BLaER1 (cell line): ENCODE data around the gene ZNF491.
"Not testable (repeated sequence)": the region's sequence is repeated elsewhere in the genome, so short reads cannot be mapped to it uniquely, and the experiment has no call there.

Experiments used
- H3K27ac ChIP-seq: shearing (Covaris generic); formaldehyde crosslinking; 2 replicates; pipeline ENCODE4 v1.8.1; 2022
- H3K27me3 ChIP-seq: shearing (Covaris generic); formaldehyde crosslinking; 2 replicates; pipeline ENCODE4 v1.8.1; 2022
- H3K36me3 ChIP-seq: shearing (Covaris generic); formaldehyde crosslinking; 2 replicates; pipeline ENCODE4 v1.8.1; 2022
- H3K4me1 ChIP-seq: shearing (Covaris generic); formaldehyde crosslinking; 2 replicates; pipeline ENCODE4 v1.8.1; 2022
- H3K4me2 ChIP-seq: shearing (Covaris generic); formaldehyde crosslinking; 2 replicates; pipeline ENCODE4 v1.8.1; 2022
- H3K4me3 ChIP-seq: shearing (Covaris generic); formaldehyde crosslinking; 2 replicates; pipeline ENCODE4 v1.8.1; 2022
- H3K9ac ChIP-seq: shearing (Covaris generic); formaldehyde crosslinking; 2 replicates; pipeline ENCODE4 v1.8.1; 2022
- H3K9me3 ChIP-seq: shearing (Covaris generic); formaldehyde crosslinking; 2 replicates; pipeline ENCODE4 v1.8.1; 2022
- H4K20me1 ChIP-seq: shearing (Covaris generic); formaldehyde crosslinking; 2 replicates; pipeline ENCODE4 v1.8.1; 2022
- Cebpa-rat ChIP-seq: shearing (Covaris generic); IDR thresholded peaks from 2 replicates; pipeline ENCODE4 v1.8.1; 2022

ZNF491 gene

DNA sequence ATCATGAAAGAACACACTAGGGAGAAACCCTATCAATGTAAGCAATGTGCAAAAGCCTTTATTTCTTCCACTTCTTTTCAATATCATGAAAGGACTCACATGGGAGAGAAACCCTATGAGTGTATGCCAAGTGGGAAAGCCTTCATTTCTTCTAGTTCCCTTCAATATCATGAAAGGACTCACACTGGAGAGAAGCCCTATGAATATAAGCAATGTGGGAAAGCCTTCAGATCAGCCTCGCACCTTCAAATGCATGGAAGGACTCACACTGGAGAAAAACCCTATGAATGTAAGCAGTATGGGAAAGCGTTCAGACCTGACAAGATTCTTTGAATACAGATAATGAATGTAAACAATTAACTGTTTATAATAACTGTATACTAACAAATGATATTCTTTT lies 35.2 kb downstream of the ZNF491 start:
- Histone ChIP-seq H3K9ac (no peak overlapping the region), H3K4me3 (no peak overlapping the region), H4K20me1 (no peaks in the 10 kb centered on the region), H3K9me3 (peaks cover 91% of the 10 kb centered on the region), H3K27ac (no peak overlapping the region), H3K27me3 (no peaks in the 10 kb centered on the region), H3K4me2 (no peak overlapping the region), H3K4me1 (no peaks in the 10 kb centered on the region), H3K36me3 (peaks cover 79% of the 10 kb centered on the region)
- no peak for TF ChIP-seq Cebpa-rat

DNA sequence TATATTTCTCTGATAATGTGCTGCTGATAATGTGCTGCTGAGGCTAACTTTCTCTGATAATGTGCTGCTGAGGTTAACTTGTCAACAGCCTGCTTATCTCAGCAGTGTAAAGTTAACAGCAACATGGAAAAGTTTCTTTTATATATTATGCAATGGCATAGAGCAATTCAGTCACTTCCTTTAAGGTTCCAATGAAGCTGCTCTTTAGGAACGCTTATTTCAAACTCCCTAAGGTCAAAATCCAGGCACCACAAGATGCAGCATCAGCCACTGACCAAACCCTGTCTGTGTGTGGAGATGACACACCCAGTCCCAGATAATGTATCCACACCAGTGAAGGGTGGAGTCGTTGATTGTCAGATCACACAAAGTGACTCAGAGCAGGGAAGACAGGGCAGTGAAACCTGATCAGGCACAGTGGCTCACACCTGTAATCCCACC lies 37.3 kb downstream of the ZNF491 start:
- H3K4me1 ChIP-seq, H3K27me3 ChIP-seq, H3K27ac ChIP-seq, H3K9ac ChIP-seq, H4K20me1 ChIP-seq, H3K4me2 ChIP-seq, H3K4me3 ChIP-seq: not testable (repeated sequence)
- Histone ChIP-seq H3K9me3 (peaks cover 73% of the 10 kb centered on the region), H3K36me3 (peaks cover 58% of the 10 kb centered on the region)

DNA sequence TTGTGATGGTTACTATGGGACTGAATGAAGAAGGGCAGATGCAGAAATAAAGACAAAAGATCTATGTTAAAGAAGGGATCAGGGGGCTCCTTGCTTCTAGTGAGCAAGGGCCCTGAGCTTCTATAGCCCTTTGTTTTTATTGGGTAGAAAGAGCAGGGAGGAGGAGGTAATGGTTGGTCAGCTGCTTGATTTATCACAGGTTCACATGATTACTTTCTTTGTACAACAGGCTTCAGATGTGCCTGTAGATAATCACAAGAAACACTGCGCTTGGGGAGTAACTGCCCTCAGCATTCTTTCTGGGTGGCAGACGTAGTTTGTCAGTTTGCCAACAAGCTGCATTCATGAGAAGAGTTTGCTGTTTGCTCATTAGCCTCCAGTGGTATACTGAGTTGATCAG lies 45.4 kb downstream of the ZNF491 start:
- H3K4me1 ChIP-seq = peaks cover 10% of the 10 kb centered on the region
- no peak overlapping the region for H3K4me2 ChIP-seq
- H3K36me3 ChIP-seq = no peaks in the 10 kb centered on the region
- no peak overlapping the region for H3K27ac ChIP-seq
- no peak overlapping the region for H3K4me3 ChIP-seq
- H3K9ac ChIP-seq = no peak overlapping the region
- peaks cover 7% of the 10 kb centered on the region; the same call in 1 of the 2 replicates for H3K9me3 ChIP-seq
- H3K27me3 ChIP-seq = no peaks in the 10 kb centered on the region
- no peak for TF ChIP-seq Cebpa-rat
- H4K20me1 ChIP-seq = no peaks in the 10 kb centered on the region; the same call in 1 of the 2 replicates

DNA sequence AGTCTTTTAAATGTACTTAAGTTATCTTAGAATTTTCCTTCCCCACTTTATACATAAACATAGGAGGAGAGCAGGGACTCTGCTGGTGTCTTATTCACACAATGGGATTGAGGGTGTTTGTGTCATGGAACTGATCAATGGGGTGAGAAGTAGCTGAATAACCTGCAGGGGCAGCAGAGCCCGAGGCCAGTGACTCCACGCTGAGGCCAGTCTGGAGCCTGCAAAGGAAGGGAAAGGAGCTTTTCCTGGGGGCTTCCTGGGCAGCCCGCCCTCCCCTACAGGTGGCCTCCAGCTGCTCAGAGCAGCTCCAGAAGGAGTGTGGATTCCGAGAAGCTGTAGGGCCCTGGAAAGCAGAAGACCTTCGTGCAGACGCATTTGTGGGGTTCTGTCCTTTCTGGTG lies 49.3 kb downstream of the ZNF491 start:
- not testable (repeated sequence) for H3K4me3 ChIP-seq, H3K9ac ChIP-seq, H3K27ac ChIP-seq, H3K27me3 ChIP-seq
- Histone ChIP-seq H3K4me2 (peak overlapping the region; percentile 91; the same call in 1 of the 2 replicates), H3K9me3 (peaks cover 22% of the 10 kb centered on the region), H3K36me3 (peaks cover 24% of the 10 kb centered on the region), H3K4me1 (peaks cover 26% of the 10 kb centered on the region), H4K20me1 (peaks cover 23% of the 10 kb centered on the region)

DNA sequence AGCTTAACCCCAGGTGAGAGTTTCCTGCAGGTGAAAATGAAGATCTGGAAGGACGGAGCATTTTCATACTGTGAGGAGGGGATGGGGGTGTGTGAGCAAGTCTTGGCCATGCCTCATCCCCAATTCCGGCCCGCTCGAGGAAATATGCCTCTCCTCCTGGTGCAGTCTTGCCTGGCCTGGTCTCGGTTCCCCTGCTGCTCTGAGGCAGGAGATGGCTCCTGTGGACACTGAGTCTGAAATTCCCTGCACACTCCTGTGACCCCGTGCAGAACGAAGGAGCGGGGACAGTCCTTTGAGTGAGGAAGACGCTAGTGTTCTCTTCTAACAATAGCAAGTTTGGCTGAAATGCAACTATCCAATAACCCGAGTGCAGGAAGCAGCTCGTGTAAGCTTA lies 49.9 kb downstream of the ZNF491 start:
- H4K20me1 ChIP-seq = peaks cover 23% of the 10 kb centered on the region
- peak overlapping the region; percentile 81 for H3K4me3 ChIP-seq
- peaks cover 26% of the 10 kb centered on the region for H3K4me1 ChIP-seq
- TF ChIP-seq Cebpa-rat = no peak
- no peak overlapping the region for H3K27ac ChIP-seq
- H3K4me2 ChIP-seq = peak overlapping the region; percentile 91
- no peak overlapping the region for H3K9ac ChIP-seq
- no peaks in the 10 kb centered on the region for H3K27me3 ChIP-seq
- peaks cover 28% of the 10 kb centered on the region for H3K9me3 ChIP-seq
- peaks cover 30% of the 10 kb centered on the region for H3K36me3 ChIP-seq

DNA sequence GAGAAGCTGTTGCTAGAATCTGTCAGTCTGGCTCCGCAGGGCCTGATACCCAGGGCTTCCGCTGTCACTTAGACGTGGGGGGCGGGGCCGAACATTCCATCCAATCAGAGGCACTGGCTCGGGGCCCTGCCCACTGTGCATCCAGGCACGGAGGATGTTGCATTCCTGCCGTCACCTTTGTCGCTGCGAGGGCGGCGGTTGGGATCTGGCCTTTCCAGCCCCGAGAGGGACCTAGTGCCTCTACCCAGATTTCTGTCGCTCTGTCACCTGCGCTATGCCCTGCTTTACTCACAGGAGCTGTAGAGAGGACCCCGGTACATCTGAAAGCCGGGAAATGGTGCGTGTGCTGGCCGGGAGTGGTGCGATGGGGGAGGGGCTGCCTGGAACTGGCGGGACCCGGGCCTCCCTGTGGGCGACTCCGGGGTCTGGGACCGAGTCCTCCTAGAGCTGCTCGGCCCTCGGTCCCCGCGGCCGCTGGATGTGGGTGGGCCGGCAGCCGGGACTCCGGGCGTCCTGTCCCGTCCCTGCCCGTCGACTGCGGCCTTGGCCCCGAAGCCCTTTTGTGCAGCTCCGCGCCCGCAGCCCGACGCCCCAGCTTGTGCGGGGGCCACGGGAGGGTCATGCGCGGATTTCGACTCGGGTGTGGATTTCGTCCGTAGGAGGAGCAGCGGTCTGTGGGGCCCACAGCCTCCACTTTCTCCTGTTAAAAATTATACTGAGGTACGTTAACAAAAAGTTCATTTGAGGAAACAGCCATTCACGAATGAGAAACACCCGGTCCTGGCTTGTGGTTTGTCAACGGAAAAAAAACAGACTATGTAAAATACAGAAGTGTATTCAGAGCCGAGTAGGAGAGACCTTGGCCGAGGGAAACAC lies 50.5 kb downstream of the ZNF491 start, which contains the start of gene ZNF439:
Gene ZNF439, plus strand, starts transcription at position 133 of the 876 bp plus-strand sequence. Its CDS starts 142 bp downstream, at position 275.
- peak within 1 kb of the TSS; percentile 87 for H3K9ac ChIP-seq
- peak within 1 kb of the TSS; percentile 81 for H3K4me3 ChIP-seq
- H3K27me3 ChIP-seq = no peaks in the 10 kb centered on the region
- peaks cover 35% of the 10 kb centered on the region for H3K9me3 ChIP-seq
- no peak for TF ChIP-seq Cebpa-rat
- H3K27ac ChIP-seq = peak within 1 kb of the TSS; percentile 93
- peak within 1 kb of the TSS; percentile 91 for H3K4me2 ChIP-seq
- H4K20me1 ChIP-seq = peaks cover 23% of the 10 kb centered on the region
- H3K36me3 ChIP-seq = peaks cover 37% of the 10 kb centered on the region
- peaks cover 26% of the 10 kb centered on the region for H3K4me1 ChIP-seq

DNA sequence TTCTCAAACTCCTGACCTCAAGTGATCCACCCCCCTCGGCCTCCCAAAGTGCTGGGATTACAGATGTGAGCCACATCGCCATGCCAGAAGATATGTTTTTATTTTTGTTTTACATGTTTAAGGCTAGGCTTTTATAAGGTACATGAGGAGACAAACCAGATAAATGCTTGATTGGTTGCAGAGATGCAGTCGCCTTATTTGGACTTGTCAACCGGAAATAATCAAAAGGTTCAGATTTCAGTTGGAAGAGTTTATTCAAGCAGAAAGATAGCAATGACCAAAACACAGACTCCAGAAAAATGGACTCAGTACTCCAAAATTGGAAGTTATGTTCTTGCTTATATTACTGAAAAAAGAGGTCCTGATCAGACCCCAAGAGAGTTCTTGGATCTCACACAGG lies 52.0 kb downstream of the ZNF491 start:
- Histone ChIP-seq H3K27ac (peak overlapping the region; percentile 93), H3K9me3 (peaks cover 49% of the 10 kb centered on the region), H3K4me3 (peak overlapping the region; percentile 81), H3K36me3 (peaks cover 51% of the 10 kb centered on the region), H3K9ac (peak overlapping the region; percentile 87), H3K4me1 (peaks cover 26% of the 10 kb centered on the region), H4K20me1 (peaks cover 23% of the 10 kb centered on the region), H3K4me2 (peak overlapping the region; percentile 91)
- not testable (repeated sequence) for H3K27me3 ChIP-seq

DNA sequence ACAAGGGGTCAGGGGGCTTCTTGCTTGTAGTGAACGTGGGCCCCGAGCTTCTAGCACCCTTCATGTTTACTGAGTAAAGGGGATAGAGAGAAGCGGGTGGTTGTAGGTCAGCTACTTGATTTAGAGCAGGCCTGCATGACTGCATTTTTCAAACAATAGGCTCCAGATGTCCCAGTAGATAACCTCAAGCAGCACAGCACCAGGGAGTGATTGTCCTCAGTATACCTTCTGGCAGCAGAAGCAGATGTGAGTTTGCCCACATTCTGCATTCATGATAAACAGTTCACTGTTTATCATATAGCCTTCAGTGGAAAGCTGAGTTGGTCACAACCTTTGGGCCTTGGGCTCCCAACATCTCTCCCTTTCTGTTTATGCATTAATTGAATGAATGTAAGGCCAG lies 55.0 kb downstream of the ZNF491 start:
- no peak for TF ChIP-seq Cebpa-rat
- Histone ChIP-seq H4K20me1 (peaks cover 47% of the 10 kb centered on the region), H3K9me3 (peaks cover 80% of the 10 kb centered on the region), H3K9ac (no peak overlapping the region), H3K4me2 (no peak overlapping the region), H3K27ac (no peak overlapping the region), H3K36me3 (peaks cover 82% of the 10 kb centered on the region), H3K4me1 (peaks cover 16% of the 10 kb centered on the region), H3K4me3 (peak overlapping the region; percentile 81; the same call in 1 of the 2 replicates), H3K27me3 (no peaks in the 10 kb centered on the region)

DNA sequence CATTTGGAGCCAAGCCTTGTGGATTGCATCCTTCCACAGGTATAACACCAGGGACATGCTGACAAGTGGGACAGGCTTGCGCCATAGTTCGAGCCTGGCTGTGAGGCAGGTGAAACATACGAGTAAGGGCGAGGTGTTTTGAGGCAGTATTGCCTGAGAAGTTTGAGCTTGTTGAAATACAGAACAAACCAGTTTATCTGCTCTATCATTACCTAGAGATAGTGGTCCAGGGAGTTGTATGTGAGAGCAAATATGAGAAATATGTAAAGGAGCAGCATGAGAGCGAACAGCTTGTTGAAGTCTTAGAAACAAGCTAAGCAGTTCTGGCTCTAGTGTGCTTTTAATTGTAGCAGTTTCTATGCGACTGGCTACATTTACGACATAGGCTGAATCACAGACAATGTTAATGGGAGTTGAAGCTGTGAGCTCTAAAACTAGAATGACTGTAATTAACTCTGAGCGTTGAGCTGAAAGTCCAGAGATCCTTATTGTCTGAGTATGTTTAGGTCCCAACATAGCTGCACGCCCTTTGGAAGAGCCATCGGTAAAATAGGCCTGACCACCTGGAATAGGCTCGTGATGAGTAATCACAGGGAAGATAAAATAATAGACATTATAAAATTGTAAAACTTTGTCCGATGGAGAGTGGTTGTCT lies 58.4 kb downstream of the ZNF491 start:
- Histone ChIP-seq H3K4me2 (no peak overlapping the region), H3K27me3 (no peaks in the 10 kb centered on the region), H3K36me3 (peaks cover 100% of the 10 kb centered on the region), H4K20me1 (peaks cover 45% of the 10 kb centered on the region; the same call in 1 of the 2 replicates), H3K9me3 (peaks cover 100% of the 10 kb centered on the region), H3K4me3 (0 out of 2 replicates have a peak overlapping the region, but pooled peaks have one; percentile 38), H3K27ac (no peak overlapping the region), H3K9ac (no peak overlapping the region), H3K4me1 (no peaks in the 10 kb centered on the region)
- TF ChIP-seq Cebpa-rat = no peak
